ENCODE data around the gene ARIH2. TPM values are rescaled to one million over a fixed set of nuclear protein-coding genes. Genes with fewer than 3 reads are reported as not detected.

ARIH2 gene
- total and polyA plus RNA-seq, 9 of the 15 experiments (the other 6 are each of a cell fraction or from before 2014, with no cell fraction given), result 27.0 to 120 (median 108) TPM

- H3K4me2 ChIP-seq (ENCODE audit: insufficient read depth, low read length), result peak overlapping the region; percentile 33
- DNase-seq (ENCODE audit: extremely low read depth in 1 of 4, low spot score in 3 of 4), result peak in 1 of 4 experiments; percentile 33
- no peaks in the 10 kb centered on the region for H3K9me3 ChIP-seq (replicated peaks; ENCODE audit: control insufficient read depth, insufficient read depth, low read depth, low read length)
- ChIA-PET CTCF (ENCODE audit: low intra/inter-chr PET ratio) (no interaction called here), POLR2A (no interaction called here)
- peaks cover 13% of the 10 kb centered on the region for H4K20me1 ChIP-seq (replicated peaks; ENCODE audit: control insufficient read depth, insufficient read depth, low read length)
- peak overlapping the region; percentile 68 for H3K27ac ChIP-seq (ENCODE audit: extremely low read depth, low read depth, low read length)
- H3K4me1 ChIP-seq (replicated peaks in 1 of 2; ENCODE audit: control insufficient read depth in 2 of 2, insufficient read depth in 2 of 2, low read length in 2 of 2), result peaks cover 0 to 17% of the 10 kb centered on the region in 2 experiments; a peak in 4 of 5 replicates
- H3K27me3 ChIP-seq (ENCODE audit: control insufficient read depth in 2 of 2, insufficient read depth in 2 of 2, low read length in 2 of 2), result no peaks in the 10 kb centered on the region
- ATAC-seq, result peak; percentile 51
- H3K79me2 ChIP-seq (ENCODE audit: control insufficient read depth, insufficient read depth, low read length), result peaks cover 81% of the 10 kb centered on the region
- intact Hi-C loops (cut with micrococcal nuclease), result no loop called here
- peak; percentile 71 for FAIRE-seq
- no peak overlapping the region for H3K9ac ChIP-seq (ENCODE audit: insufficient read depth in 1 of 2, low read depth in 2 of 2, low read length in 2 of 2)
- peaks cover 4% of the 10 kb centered on the region for H3K9me1 ChIP-seq (ENCODE audit: control insufficient read depth, insufficient read depth, low read length)
- H3K4me3 ChIP-seq, result no peak overlapping the region
- no TSS peak for BruUV-seq (replicated peaks)
- H2AFZ ChIP-seq (ENCODE audit: low read depth, low read length), result no peak overlapping the region
- 53% methylated on average over 4 of the region's 4 CpGs for WGBS (ENCODE audit: insufficient coverage, low coverage, missing lambda C conversion rate)
- peaks cover 61% of the 10 kb centered on the region for H3K36me3 ChIP-seq (ENCODE audit: control insufficient read depth, insufficient read depth, low read length)
- in situ Hi-C loops (cut with MboI), result no loop called here
- TF ChIP-seq MAFK (IDR thresholded peaks at IDR 0.05; ENCODE audit: low read length), result peak; percentile 62; the same call in 1 of the 2 replicates
- TF ChIP-seq CBFA2T2 (conservative IDR thresholded peaks at IDR 0.05), result peak; percentile 22; the same call in 1 of the 2 replicates
- no peak for TF ChIP-seq HDGF (IDR thresholded peaks at IDR 0.05)
- no peak for TF ChIP-seq ZNF407 (IDR thresholded peaks at IDR 0.05; ENCODE audit: low read depth)
- TF ChIP-seq TAL1 (IDR thresholded peaks at IDR 0.05), result peak; percentile 39; the same call in 1 of the 2 replicates
- TF ChIP-seq TCF3 (CRISPR knock-in tag; IDR thresholded peaks at IDR 0.05), result peak; percentile 37; the same call in 1 of the 2 replicates
- TF ChIP-seq ARID3A (IDR thresholded peaks at IDR 0.05; ENCODE audit: borderline replicate concordance, low read depth, low read length), result 0 out of 2 replicates have a peak, but pooled peaks have one; percentile 42
- TF ChIP-seq POLR2G (IDR thresholded peaks at IDR 0.05; ENCODE audit: low read depth, low read length), result no peak
- TF ChIP-seq NCOR1 (IDR thresholded peaks at IDR 0.05), result peak; percentile 38
- peak; percentile 60 for TF ChIP-seq TEAD4 (IDR thresholded peaks at IDR 0.05; ENCODE audit: low read length)
- TF ChIP-seq TEAD4 (CRISPR knock-in tag; IDR thresholded peaks at IDR 0.05; ENCODE audit: borderline replicate concordance), result no peak
- no peak for TF ChIP-seq CC2D1A (IDR thresholded peaks at IDR 0.05)
- peak; percentile 94 for TF ChIP-seq C11orf30 (IDR thresholded peaks at IDR 0.05; ENCODE audit: low read depth)
- no peak for TF ChIP-seq ZNF655 (CRISPR knock-in tag; IDR thresholded peaks at IDR 0.05)
Observed at GRCh38 chr3:48935530-48935929, 16.9 kb downstream of the ARIH2 start.
